SK-N-SH treated with all-trans-retinoic acid at 6 μM for 48 hours (cell line): ENCODE data around the gene MSRB1.

ENCODE experiments used
- ATAC-seq: fragments of 200-7000 bp; cut with Tn5 transposase; 3 replicates; pipeline ENCODE4 v1.9.1; 2020; ENCODE audit warnings: mild to moderate bottlenecking, moderate library complexity
- ARNTL ChIP-seq: fragments of 450-650 bp; formaldehyde crosslinking; IDR thresholded peaks from 2 replicates; pipeline ENCODE4 v1.5.0; 2020; ENCODE audit warnings: low read depth, mild to moderate bottlenecking, moderate library complexity, borderline replicate concordance
- BACH2 ChIP-seq: fragments of 250-450 bp; sonication (Bioruptor Pico); IDR thresholded peaks from 2 replicates; pipeline ENCODE4 v1.9.0; 2021; ENCODE audit warnings: mild to moderate bottlenecking, borderline replicate concordance
- CREB5 ChIP-seq: fragments of 250-450 bp; sonication (Bioruptor Pico); IDR thresholded peaks from 2 replicates; pipeline ENCODE4 v1.5.1; 2020; ENCODE audit warnings: low read depth, mild to moderate bottlenecking, moderate library complexity
- CSDC2 ChIP-seq: fragments of 250-450 bp; sonication (Bioruptor Pico); IDR thresholded peaks from 2 replicates; pipeline ENCODE4 v1.5.0; 2020; ENCODE audit warnings: mild to moderate bottlenecking, moderate library complexity
- CSRNP3 ChIP-seq: fragments of 250-450 bp; sonication (Bioruptor Pico); IDR thresholded peaks from 2 replicates; pipeline ENCODE4 v1.5.1; 2021; ENCODE audit warnings: mild to moderate bottlenecking, moderate library complexity
- ESRRG ChIP-seq: fragments of 250-450 bp; sonication (Bioruptor Pico); IDR thresholded peaks from 2 replicates; pipeline ENCODE4 v1.6.1; 2021; ENCODE audit warnings: mild to moderate bottlenecking
- GLIS3 ChIP-seq: fragments of 250-450 bp; sonication (Bioruptor Pico); IDR thresholded peaks from 2 replicates; pipeline ENCODE4 v1.5.0; 2020; ENCODE audit warnings: mild to moderate bottlenecking, moderate library complexity
- ISL1 ChIP-seq: fragments of 250-450 bp; sonication (Bioruptor Pico); IDR thresholded peaks from 2 replicates; pipeline ENCODE4 v2.1.2; 2022; ENCODE audit warnings: mild to moderate bottlenecking, moderate library complexity
- OSR1 ChIP-seq: fragments of 250-450 bp; sonication (Bioruptor Pico); IDR thresholded peaks from 2 replicates; pipeline ENCODE4 v1.8.0; 2022; ENCODE audit warnings: moderate library complexity, mild to moderate bottlenecking, inconsistent platforms
- PATZ1 ChIP-seq: fragments of 250-450 bp; sonication (Bioruptor Pico); IDR thresholded peaks from 2 replicates; pipeline ENCODE4 v1.8.0; 2020; ENCODE audit warnings: mild to moderate bottlenecking, moderate library complexity, borderline replicate concordance
- POU6F1 ChIP-seq: fragments of 250-450 bp; sonication (Bioruptor Pico); IDR thresholded peaks from 2 replicates; pipeline ENCODE4 v1.8.0; 2021; ENCODE audit warnings: low read depth, mild to moderate bottlenecking, moderate library complexity, borderline replicate concordance
- PPARA ChIP-seq: fragments of 250-450 bp; sonication (Bioruptor Pico); IDR thresholded peaks from 2 replicates; pipeline ENCODE4 v1.5.0; 2020; ENCODE audit warnings: mild to moderate bottlenecking, borderline replicate concordance
- RARB ChIP-seq: fragments of 250-450 bp; sonication (Bioruptor Pico); IDR thresholded peaks from 2 replicates; pipeline ENCODE4 v1.8.0; 2021; ENCODE audit warnings: mild to moderate bottlenecking, moderate library complexity
- SNAI2 ChIP-seq: fragments of 250-450 bp; sonication (Bioruptor Pico); IDR thresholded peaks from 2 replicates; pipeline ENCODE4 v1.5.0; 2020; ENCODE audit warnings: mild to moderate bottlenecking, moderate library complexity
- TOX ChIP-seq: fragments of 250-450 bp; sonication (Bioruptor Pico); IDR thresholded peaks from 2 replicates; pipeline ENCODE4 v1.8.0; 2021; ENCODE audit warnings: mild to moderate bottlenecking, moderate library complexity, borderline replicate concordance
- TSHZ2 ChIP-seq: fragments of 250-450 bp; sonication (Bioruptor Pico); IDR thresholded peaks from 2 replicates; pipeline ENCODE4 v1.5.0; 2020; ENCODE audit warnings: mild to moderate bottlenecking, moderate library complexity
- ZC3H10 ChIP-seq: fragments of 250-450 bp; sonication (Bioruptor Pico); IDR thresholded peaks from 2 replicates; pipeline ENCODE4 v1.5.1; 2021; ENCODE audit warnings: mild to moderate bottlenecking, moderate library complexity
- ZFP3 ChIP-seq: fragments of 250-450 bp; sonication (Bioruptor Pico); IDR thresholded peaks from 2 replicates; pipeline ENCODE4 v1.5.0; 2020; ENCODE audit warnings: mild to moderate bottlenecking, moderate library complexity
- ZNF565 ChIP-seq: fragments of 450-650 bp; formaldehyde crosslinking; conservative IDR thresholded peaks from 2 replicates; pipeline ENCODE4 v1.5.0; 2020; ENCODE audit warnings: low read depth, mild to moderate bottlenecking, moderate library complexity
- ZNF70 ChIP-seq: fragments of 450-650 bp; formaldehyde crosslinking; IDR thresholded peaks from 2 replicates; pipeline ENCODE4 v1.5.0; 2020; ENCODE audit warnings: mild to moderate bottlenecking, moderate library complexity

MSRB1 gene

GRCh38 chr16:1929578-1930337 is 13.2 kb downstream of the MSRB1 start:
- ATAC-seq: peak; percentile 92
- no peak for TF ChIP-seq CSDC2 (CRISPR knock-in tag)
- no peak for TF ChIP-seq ZNF565 (CRISPR knock-in tag)
- TF ChIP-seq RARB (CRISPR knock-in tag): no peak
- no peak for TF ChIP-seq CSRNP3
- TF ChIP-seq TOX (CRISPR knock-in tag): no peak
- no peak for TF ChIP-seq OSR1 (CRISPR knock-in tag)
- TF ChIP-seq TSHZ2 (CRISPR knock-in tag): no peak
- TF ChIP-seq ZFP3 (CRISPR knock-in tag): no peak
- no peak for TF ChIP-seq SNAI2
- TF ChIP-seq ISL1 (CRISPR knock-in tag): no peak
- no peak for TF ChIP-seq PPARA (CRISPR knock-in tag)
- no peak for TF ChIP-seq ZNF70

- no peak for TF ChIP-seq CSDC2 (CRISPR knock-in tag)
- TF ChIP-seq ZFP3 (CRISPR knock-in tag): no peak
- no peak for TF ChIP-seq CSRNP3
- no peak for TF ChIP-seq ESRRG (CRISPR knock-in tag)
- no peak for TF ChIP-seq ZNF565 (CRISPR knock-in tag)
- no peak for TF ChIP-seq TOX (CRISPR knock-in tag)
- TF ChIP-seq RARB (CRISPR knock-in tag): no peak
- TF ChIP-seq PATZ1 (CRISPR knock-in tag): no peak
- TF ChIP-seq ARNTL: no peak
- TF ChIP-seq BACH2 (CRISPR knock-in tag): no peak
- no peak for TF ChIP-seq ZC3H10 (CRISPR knock-in tag)
- no peak for TF ChIP-seq CREB5 (CRISPR knock-in tag)
- no peak for TF ChIP-seq ZNF70
- TF ChIP-seq GLIS3 (CRISPR knock-in tag): no peak
- TF ChIP-seq PPARA (CRISPR knock-in tag): no peak
- ATAC-seq: peak; percentile 78
These were observed 13.9 kb downstream of the MSRB1 start for GRCh38 chr16:1929105-1929504.

- ATAC-seq: no peak
- TF ChIP-seq ZFP3 (CRISPR knock-in tag): no peak
These were observed 16.7 kb downstream of the MSRB1 start for GRCh38 chr16:1926271-1926670.

GRCh38 chr16:1924095-1924494 is 18.9 kb downstream of the MSRB1 start:
- no peak for ATAC-seq
- TF ChIP-seq ZC3H10 (CRISPR knock-in tag) (no peak), TOX (CRISPR knock-in tag) (no peak), CREB5 (CRISPR knock-in tag) (no peak), ZNF565 (CRISPR knock-in tag) (no peak), SNAI2 (no peak), ZFP3 (CRISPR knock-in tag) (no peak), POU6F1 (no peak), BACH2 (CRISPR knock-in tag) (no peak), CSDC2 (CRISPR knock-in tag) (no peak), ZNF70 (no peak)
